PC-9 (cell line): ENCODE measurements around the gene MKS1. TPM values are rescaled to one million over a fixed set of nuclear protein-coding genes. Genes with fewer than 3 reads are reported as not detected.

ENCODE experiments used
- BruUV-seq: library from RNA; stranded (reverse); fragments of 400-500 nt; replicated peaks from 2 replicates; lab custom pipeline; 2021; lab: Mats Ljungman, UMichigan
- CTCF ChIA-PET: fragments of 300-600 bp; sonication (Branson Sonifier 250); formaldehyde crosslinking; loops from one replicate; lab custom pipeline; 2022; ENCODE audit warnings: antibody characterized with exemption; lab: Charles Lee
- POLR2A ChIA-PET: fragments of 300-600 bp; sonication (Branson Sonifier 250); formaldehyde crosslinking; loops from one replicate; lab custom pipeline; 2022; ENCODE audit warnings: antibody characterized with exemption; ENCODE audit not compliant: unreplicated experiment; lab: Charles Lee
- DNase-seq, 2 experiments: peaks; one replicate each; pipeline versions ENCODE4 v3.0.0 to v3.0.0-alpha.2; 2015 to 2022; ENCODE audit warnings: mixed read lengths in 1 of 2
- H2AFZ ChIP-seq: fragments of 200-600 bp; sonication (generic); 2 replicates; pipeline ENCODE4 v1.8.1; 2017; ENCODE audit warnings: antibody characterized with exemption
- H3F3A ChIP-seq: fragments of 200-600 bp; sonication (generic); 2 replicates; pipeline ENCODE4 v1.8.1; 2017; ENCODE audit warnings: antibody characterized with exemption, mild to moderate bottlenecking, low read depth; ENCODE audit not compliant: insufficient read depth
- H3K27ac ChIP-seq: fragments of 200-600 bp; sonication (generic); 2 replicates; pipeline ENCODE4 v1.6.1; 2016; ENCODE audit warnings: mixed run types
- H3K27me3 ChIP-seq: fragments of 200-600 bp; sonication (generic); 2 replicates; pipeline ENCODE4 v1.6.1; 2016; ENCODE audit warnings: low read depth, mixed run types; ENCODE audit not compliant: insufficient read depth
- H3K36me3 ChIP-seq: fragments of 200-600 bp; sonication (generic); 2 replicates; pipeline ENCODE4 v1.6.1; 2016; ENCODE audit warnings: low read depth, mixed run types
- H3K4me1 ChIP-seq: fragments of 200-600 bp; sonication (generic); replicated peaks from 2 replicates; pipeline ENCODE4 v1.6.1; 2016; ENCODE audit warnings: mixed run types; ENCODE audit not compliant: insufficient read depth
- H3K4me2 ChIP-seq: fragments of 200-600 bp; sonication (generic); 2 replicates; pipeline ENCODE4 v1.6.1; 2017; ENCODE audit warnings: mixed run types
- H3K4me3 ChIP-seq: fragments of 200-600 bp; sonication (generic); 2 replicates; pipeline ENCODE4 v1.6.1; 2016; ENCODE audit warnings: mixed run types
- H3K79me2 ChIP-seq: fragments of 200-600 bp; sonication (generic); 2 replicates; pipeline ENCODE4 v1.6.1; 2017; ENCODE audit warnings: low read depth, mixed run types
- H3K9me2 ChIP-seq: fragments of 200-600 bp; sonication (generic); 2 replicates; pipeline ENCODE4 v1.8.1; 2017; ENCODE audit warnings: mild to moderate bottlenecking; ENCODE audit not compliant: insufficient read depth
- H3K9me3 ChIP-seq: fragments of 200-600 bp; sonication (generic); 2 replicates; pipeline ENCODE4 v1.8.1; 2016; ENCODE audit warnings: low read depth; ENCODE audit not compliant: insufficient read depth
- H4K20me1 ChIP-seq: fragments of 200-600 bp; sonication (generic); 2 replicates; pipeline ENCODE4 v1.8.1; 2017; ENCODE audit not compliant: insufficient read depth
- EZH2 ChIP-seq: fragments of 200-600 bp; sonication (generic); IDR thresholded peaks from 2 replicates; pipeline ENCODE4 v1.8.0; 2017; ENCODE audit warnings: antibody characterized with exemption, low read depth
- intact Hi-C: fragments of 100-400 bp; cut with micrococcal nuclease; formaldehyde crosslinking; loops from one replicate; pipeline ENCODE4 v1.10.0; 2022; ENCODE audit not compliant: unreplicated experiment
- total RNA-seq: library from RNA; stranded (reverse); gene quantifications from 2 replicates; pipeline ENCODE4 v1.2.3, GENCODE V29; 2021
- TF ChIP-seq, protein P1 (sequence below): fragments of 200-600 bp; sonication (generic); conservative IDR thresholded peaks from 2 replicates; pipeline ENCODE4 v1.6.1; 2017; ENCODE audit warnings: mixed run types, antibody characterized with exemption, mild to moderate bottlenecking, moderate library complexity

MKS1 gene
- total RNA-seq, 1 experiment from 2014 or later, result 28.6 TPM

- Histone ChIP-seq H3K4me1 (no peaks in the 10 kb centered on the region), H3K9me2 (0 out of 2 replicates have a peak, but pooled peaks cover 3% of the 10 kb centered on the region), H3F3A (no peaks in the 10 kb centered on the region), H2AFZ (no peak overlapping the region), H3K4me3 (no peak overlapping the region), H3K36me3 (no peaks in the 10 kb centered on the region), H4K20me1 (no peaks in the 10 kb centered on the region), H3K4me2 (no peak overlapping the region), H3K9me3 (no peaks in the 10 kb centered on the region), H3K27me3 (peaks cover 89% of the 10 kb centered on the region), H3K79me2 (no peaks in the 10 kb centered on the region), H3K27ac (no peak overlapping the region)
- intact Hi-C loops, result no loop called here
- BruUV-seq, result no TSS peak
- ChIA-PET POLR2A (no interaction called here), CTCF (no interaction called here)
- DNase-seq, result no peak
- TF ChIP-seq, protein P1, sequence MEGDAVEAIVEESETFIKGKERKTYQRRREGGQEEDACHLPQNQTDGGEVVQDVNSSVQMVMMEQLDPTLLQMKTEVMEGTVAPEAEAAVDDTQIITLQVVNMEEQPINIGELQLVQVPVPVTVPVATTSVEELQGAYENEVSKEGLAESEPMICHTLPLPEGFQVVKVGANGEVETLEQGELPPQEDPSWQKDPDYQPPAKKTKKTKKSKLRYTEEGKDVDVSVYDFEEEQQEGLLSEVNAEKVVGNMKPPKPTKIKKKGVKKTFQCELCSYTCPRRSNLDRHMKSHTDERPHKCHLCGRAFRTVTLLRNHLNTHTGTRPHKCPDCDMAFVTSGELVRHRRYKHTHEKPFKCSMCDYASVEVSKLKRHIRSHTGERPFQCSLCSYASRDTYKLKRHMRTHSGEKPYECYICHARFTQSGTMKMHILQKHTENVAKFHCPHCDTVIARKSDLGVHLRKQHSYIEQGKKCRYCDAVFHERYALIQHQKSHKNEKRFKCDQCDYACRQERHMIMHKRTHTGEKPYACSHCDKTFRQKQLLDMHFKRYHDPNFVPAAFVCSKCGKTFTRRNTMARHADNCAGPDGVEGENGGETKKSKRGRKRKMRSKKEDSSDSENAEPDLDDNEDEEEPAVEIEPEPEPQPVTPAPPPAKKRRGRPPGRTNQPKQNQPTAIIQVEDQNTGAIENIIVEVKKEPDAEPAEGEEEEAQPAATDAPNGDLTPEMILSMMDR, result no peak
- no peak for TF ChIP-seq EZH2
These were observed 57.5 kb downstream of the MKS1 start for GRCh38 chr17:58161566-58161965.

GRCh38 chr17:58158181-58158580 lies 60.9 kb downstream of the MKS1 start:
- CTCF ChIA-PET, result no interaction called here
- no peaks in the 10 kb centered on the region for H3K9me2 ChIP-seq
- H2AFZ ChIP-seq, result no peak overlapping the region
- POLR2A ChIA-PET, result no interaction called here
- DNase-seq, result no peak
- no peaks in the 10 kb centered on the region for H3K79me2 ChIP-seq
- intact Hi-C loops, result no loop called here
- H3K36me3 ChIP-seq, result no peaks in the 10 kb centered on the region
- no peaks in the 10 kb centered on the region for H4K20me1 ChIP-seq
- TF ChIP-seq EZH2, result no peak
- TF ChIP-seq, protein P1, result no peak
- no TSS peak for BruUV-seq
- no peak overlapping the region for H3K27ac ChIP-seq
- no peaks in the 10 kb centered on the region for H3K9me3 ChIP-seq
- H3F3A ChIP-seq, result no peaks in the 10 kb centered on the region
- no peak overlapping the region for H3K4me2 ChIP-seq
- no peak overlapping the region for H3K4me3 ChIP-seq
- peaks cover 91% of the 10 kb centered on the region for H3K27me3 ChIP-seq
- H3K4me1 ChIP-seq, result no peaks in the 10 kb centered on the region

- H3K27me3 ChIP-seq, result peaks cover 91% of the 10 kb centered on the region
- no peak for TF ChIP-seq EZH2
- TF ChIP-seq, protein P1, result no peak
- H2AFZ ChIP-seq, result no peak overlapping the region
- no peak overlapping the region for H3K4me3 ChIP-seq
- no TSS peak for BruUV-seq
- no peaks in the 10 kb centered on the region for H3K79me2 ChIP-seq
- H3K36me3 ChIP-seq, result no peaks in the 10 kb centered on the region
- no peaks in the 10 kb centered on the region for H3K9me2 ChIP-seq
- no peak for DNase-seq
- CTCF ChIA-PET, result no interaction called here
- no peaks in the 10 kb centered on the region for H3K4me1 ChIP-seq
- intact Hi-C loops, result no loop called here
- no peaks in the 10 kb centered on the region for H3F3A ChIP-seq
- POLR2A ChIA-PET, result no interaction called here
- no peaks in the 10 kb centered on the region for H4K20me1 ChIP-seq
- H3K27ac ChIP-seq, result no peak overlapping the region
- H3K4me2 ChIP-seq, result no peak overlapping the region
- H3K9me3 ChIP-seq, result no peaks in the 10 kb centered on the region
These were observed 61.9 kb downstream of the MKS1 start for GRCh38 chr17:58156839-58157803.

Other genes with a start within 250 kb of the MKS1 start
- 29.9 and 50.9 TPM in 2 replicates for gene VEZF1, start 231.0 kb downstream of the MKS1 start, total RNA-seq
- 210 and 278 TPM in 2 replicates for gene SRSF1, start 212.0 kb downstream of the MKS1 start, total RNA-seq
- gene DYNLL2, start 135.8 kb downstream of the MKS1 start, total RNA-seq, result 29.3 and 36.2 TPM in 2 replicates
- gene OR4D1, start 70.9 kb downstream of the MKS1 start, total RNA-seq, result not detected in 2 replicates
- not detected in 2 replicates for gene OR4D2, start 52.3 kb downstream of the MKS1 start, total RNA-seq
- not detected in 2 replicates for gene EPX, start 26.5 kb downstream of the MKS1 start, total RNA-seq
- gene LPO, start 19.3 kb upstream of the MKS1 start, total RNA-seq, result not detected in 2 replicates
- not detected in 2 replicates for gene MPO, start 61.7 kb upstream of the MKS1 start, total RNA-seq
- gene TSPOAP1, start 109.5 kb upstream of the MKS1 start, total RNA-seq, result 0.15 and 0.18 TPM in 2 replicates
- gene SUPT4H1, start 132.9 kb upstream of the MKS1 start, total RNA-seq, result 72.2 and 74.8 TPM in 2 replicates
- gene RNF43, start 198.3 kb upstream of the MKS1 start, total RNA-seq, result 0.33 TPM in 1 of 2 replicates, not detected in the other